Chondrocyte (in vitro differentiated cells): Measurements from ENCODE around the gene WNT1. TPM values are rescaled to one million over a fixed set of nuclear protein-coding genes. Genes with fewer than 3 reads are reported as not detected.
A peak's percentile ranks its signal among the peaks of the same experiment; 100 is the strongest.

Experiments used
- DNase-seq: peaks from one replicate; pipeline ENCODE4 v3.0.0; 2021; ENCODE audit warnings: mixed read lengths, low spot score
- H3K27ac Mint-ChIP-seq: one replicate; pipeline ENCODE4 v1.8.0; 2021; ENCODE audit warnings: mild to moderate bottlenecking, moderate library complexity, mixed read lengths; ENCODE audit not compliant: unreplicated experiment
- H3K27me3 Mint-ChIP-seq: 2 replicates; pipeline ENCODE4 v1.8.0; 2021; ENCODE audit warnings: low read depth, mixed read lengths
- H3K36me3 Mint-ChIP-seq: 2 replicates; pipeline ENCODE4 v1.8.0; 2021; ENCODE audit warnings: low read depth, mixed read lengths
- H3K4me1 Mint-ChIP-seq: 2 replicates; pipeline ENCODE4 v1.8.0; 2021; ENCODE audit warnings: low read depth, mild to moderate bottlenecking, mixed read lengths
- H3K4me3 Mint-ChIP-seq: one replicate; pipeline ENCODE4 v1.8.0; 2021; ENCODE audit warnings: mild to moderate bottlenecking, moderate library complexity, mixed read lengths; ENCODE audit not compliant: unreplicated experiment
- H3K9me3 Mint-ChIP-seq: 2 replicates; pipeline ENCODE4 v1.8.0; 2021; ENCODE audit warnings: low read depth, mixed read lengths
- total RNA-seq: library from RNA; stranded (reverse); gene quantifications from 3 replicates; pipeline ENCODE4 v1.2.1, GENCODE V29; 2021
- TF ChIP-seq, protein P1 (sequence below): fragments of 200-600 bp; sonication (generic); IDR thresholded peaks from 2 replicates; pipeline ENCODE4 v1.5.0; 2021; ENCODE audit warnings: antibody characterized with exemption, mild to moderate bottlenecking, moderate library complexity

WNT1 gene
- total RNA-seq, 1 donor from 2014 or later, result not detected

DNA sequence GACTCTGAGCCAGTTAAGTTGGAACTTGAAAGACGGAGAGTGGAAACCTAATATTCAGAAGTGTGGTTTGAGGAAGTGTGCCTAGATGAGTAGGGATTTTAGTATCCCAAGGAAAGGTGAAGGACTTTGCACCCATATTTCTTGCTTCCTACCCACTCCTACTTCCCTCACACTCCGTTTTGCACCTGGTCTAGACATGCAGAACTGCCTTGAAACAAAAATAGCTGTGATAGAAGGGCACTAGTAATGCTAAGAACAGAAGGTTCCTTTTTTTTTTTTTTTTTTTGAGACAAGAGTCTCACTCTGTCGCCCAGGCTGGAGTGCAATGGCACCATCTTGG, 20.1 kb upstream of the WNT1 start:
- TF ChIP-seq, protein P1, sequence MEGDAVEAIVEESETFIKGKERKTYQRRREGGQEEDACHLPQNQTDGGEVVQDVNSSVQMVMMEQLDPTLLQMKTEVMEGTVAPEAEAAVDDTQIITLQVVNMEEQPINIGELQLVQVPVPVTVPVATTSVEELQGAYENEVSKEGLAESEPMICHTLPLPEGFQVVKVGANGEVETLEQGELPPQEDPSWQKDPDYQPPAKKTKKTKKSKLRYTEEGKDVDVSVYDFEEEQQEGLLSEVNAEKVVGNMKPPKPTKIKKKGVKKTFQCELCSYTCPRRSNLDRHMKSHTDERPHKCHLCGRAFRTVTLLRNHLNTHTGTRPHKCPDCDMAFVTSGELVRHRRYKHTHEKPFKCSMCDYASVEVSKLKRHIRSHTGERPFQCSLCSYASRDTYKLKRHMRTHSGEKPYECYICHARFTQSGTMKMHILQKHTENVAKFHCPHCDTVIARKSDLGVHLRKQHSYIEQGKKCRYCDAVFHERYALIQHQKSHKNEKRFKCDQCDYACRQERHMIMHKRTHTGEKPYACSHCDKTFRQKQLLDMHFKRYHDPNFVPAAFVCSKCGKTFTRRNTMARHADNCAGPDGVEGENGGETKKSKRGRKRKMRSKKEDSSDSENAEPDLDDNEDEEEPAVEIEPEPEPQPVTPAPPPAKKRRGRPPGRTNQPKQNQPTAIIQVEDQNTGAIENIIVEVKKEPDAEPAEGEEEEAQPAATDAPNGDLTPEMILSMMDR, result no peak
- H3K4me1 Mint-ChIP-seq, result peaks cover 27% of the 10 kb centered on the region
- no peaks in the 10 kb centered on the region for H3K9me3 Mint-ChIP-seq
- H3K4me3 Mint-ChIP-seq, result peak overlapping the region; percentile 98
- H3K27me3 Mint-ChIP-seq, result peaks cover 8% of the 10 kb centered on the region
- DNase-seq, result no peak
- peak overlapping the region; percentile 93 for H3K27ac Mint-ChIP-seq
- H3K36me3 Mint-ChIP-seq, result no peaks in the 10 kb centered on the region

DNA sequence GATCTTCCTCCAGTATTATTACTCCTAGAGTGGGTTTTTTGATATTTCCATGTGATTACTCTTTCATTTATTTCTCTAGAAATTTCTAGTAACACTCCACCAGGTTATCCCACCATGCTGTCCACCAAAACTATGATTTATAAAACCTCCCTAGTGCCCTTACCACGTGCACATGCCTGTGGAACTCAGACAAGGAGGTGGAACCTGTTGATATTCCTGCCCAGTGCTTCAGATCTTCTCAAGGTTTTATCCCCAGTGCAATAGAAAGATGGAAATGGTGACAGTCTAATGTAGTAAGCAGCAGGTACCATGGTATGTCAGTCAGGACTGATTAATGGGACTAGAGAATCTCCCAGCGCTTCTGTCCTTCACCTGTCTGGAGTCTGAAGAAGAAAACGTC, 17.3 kb upstream of the WNT1 start:
- H3K9me3 Mint-ChIP-seq, result no peaks in the 10 kb centered on the region
- peaks cover 11% of the 10 kb centered on the region for H3K27me3 Mint-ChIP-seq
- H3K4me1 Mint-ChIP-seq, result peaks cover 10% of the 10 kb centered on the region
- no peak for DNase-seq
- H3K36me3 Mint-ChIP-seq, result no peaks in the 10 kb centered on the region
- H3K4me3 Mint-ChIP-seq, result no peak overlapping the region
- TF ChIP-seq, protein P1, result no peak
- H3K27ac Mint-ChIP-seq, result no peak overlapping the region

DNA sequence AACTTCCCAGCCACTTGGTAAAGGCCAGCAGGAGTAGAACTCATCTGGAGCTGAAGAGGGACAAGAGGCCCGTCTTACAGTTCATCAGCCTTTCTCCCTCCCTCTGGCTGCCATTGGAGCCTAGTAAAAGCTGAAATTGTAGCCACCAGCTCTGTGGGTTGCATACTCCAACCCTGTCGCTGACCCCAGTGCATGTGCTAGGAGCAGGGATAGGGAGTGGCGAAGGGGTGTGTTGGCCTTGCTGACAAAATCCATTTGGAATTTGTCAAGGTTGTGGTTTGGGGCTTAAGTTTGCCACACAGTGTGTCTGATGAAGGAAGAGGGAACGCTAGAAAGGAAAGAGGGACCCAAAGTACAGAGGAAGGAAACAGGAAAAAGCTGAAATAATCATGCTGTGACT, 16.8 kb upstream of the WNT1 start:
- Mint-ChIP-seq H3K27me3 (peaks cover 11% of the 10 kb centered on the region), H3K4me3 (no peak overlapping the region), H3K36me3 (no peaks in the 10 kb centered on the region), H3K27ac (no peak overlapping the region), H3K4me1 (peaks cover 5% of the 10 kb centered on the region), H3K9me3 (no peaks in the 10 kb centered on the region)
- TF ChIP-seq, protein P1, result no peak
- no peak for DNase-seq

DNA sequence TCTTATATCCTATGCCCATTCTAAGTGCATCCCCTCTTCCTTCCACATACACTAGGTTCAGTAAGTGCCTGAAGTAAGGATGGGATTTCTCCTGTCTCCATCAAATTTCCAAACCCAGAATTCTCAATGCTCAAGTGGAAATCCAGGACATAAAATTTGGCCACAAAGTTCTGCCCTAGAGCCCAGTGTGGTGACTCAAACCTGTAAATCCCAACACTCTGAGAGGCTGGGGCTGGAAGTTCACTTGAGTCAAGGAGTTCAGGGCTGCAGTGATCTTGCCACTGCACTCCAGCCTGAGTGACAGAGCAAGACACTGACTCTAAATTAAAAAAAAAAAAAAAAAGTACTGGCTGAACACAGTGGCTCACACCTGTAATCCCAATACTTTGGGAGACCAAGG, 16.3 kb upstream of the WNT1 start:
- peak; percentile 5 for DNase-seq
- Mint-ChIP-seq H3K9me3 (no peaks in the 10 kb centered on the region), H3K4me1 (peaks cover 5% of the 10 kb centered on the region), H3K4me3 (no peak overlapping the region), H3K36me3 (no peaks in the 10 kb centered on the region), H3K27ac (no peak overlapping the region), H3K27me3 (peaks cover 11% of the 10 kb centered on the region)
- TF ChIP-seq, protein P1, result no peak

DNA sequence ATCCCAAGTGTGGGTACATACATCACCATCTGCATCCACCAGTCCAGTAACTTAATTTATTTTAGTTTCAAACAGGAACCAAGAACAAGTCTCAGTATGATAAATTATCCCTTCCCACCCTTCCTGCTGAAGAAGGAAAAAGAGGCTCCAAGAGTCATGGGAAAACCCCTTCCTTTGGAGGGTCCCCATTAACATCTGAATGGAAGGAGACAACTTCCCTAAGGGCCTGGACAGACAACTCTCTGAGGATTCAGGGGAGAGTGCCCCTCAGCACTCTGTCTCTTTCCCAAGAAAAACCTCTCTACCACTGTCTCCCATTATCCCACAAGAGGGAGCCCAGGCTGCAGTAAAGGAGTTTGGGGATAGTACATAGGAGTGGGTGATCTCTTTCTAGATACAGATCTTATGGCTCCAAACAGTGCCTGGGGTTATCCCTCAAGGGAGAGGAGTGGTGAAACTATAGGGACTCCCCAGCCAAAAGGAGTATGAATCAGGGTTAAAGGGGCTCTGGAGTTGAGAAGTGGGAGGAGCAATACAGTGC, 12.8 kb upstream of the WNT1 start:
- Mint-ChIP-seq H3K4me3 (no peak overlapping the region), H3K9me3 (no peaks in the 10 kb centered on the region), H3K27me3 (peaks cover 13% of the 10 kb centered on the region), H3K36me3 (no peaks in the 10 kb centered on the region), H3K4me1 (peaks cover 4% of the 10 kb centered on the region), H3K27ac (no peak overlapping the region)
- DNase-seq, result no peak
- TF ChIP-seq, protein P1, result peak; percentile 72
